Calu3 (cell line): Measurements from ENCODE around the gene TMPRSS13. TPM values are rescaled to one million over a fixed set of nuclear protein-coding genes. Genes with fewer than 3 reads are reported as not detected.

ENCODE experiments used
- BruUV-seq: library from RNA; stranded (reverse); fragments of 400-500 nt; replicated peaks from 2 replicates; lab custom pipeline; 2021; lab: Mats Ljungman, UMichigan
- CTCF ChIA-PET: fragments of 300-600 bp; sonication (Branson Sonifier 250); formaldehyde crosslinking; loops from one replicate; lab custom pipeline; 2022; ENCODE audit warnings: antibody characterized with exemption; lab: Charles Lee
- DNase-seq: peaks from one replicate; pipeline ENCODE4 v3.0.0; 2022
- H3K27ac Mint-ChIP-seq: one replicate; pipeline ENCODE4 v1.8.0; 2022; ENCODE audit warnings: mixed read lengths; ENCODE audit not compliant: unreplicated experiment
- H3K27me3 Mint-ChIP-seq: one replicate; pipeline ENCODE4 v1.8.0; 2022; ENCODE audit warnings: mixed read lengths; ENCODE audit not compliant: unreplicated experiment
- H3K36me3 Mint-ChIP-seq: one replicate; pipeline ENCODE4 v1.8.0; 2022; ENCODE audit warnings: mild to moderate bottlenecking, moderate library complexity, mixed read lengths; ENCODE audit not compliant: insufficient read depth, unreplicated experiment
- H3K4me1 Mint-ChIP-seq: one replicate; pipeline ENCODE4 v1.8.0; 2022; ENCODE audit warnings: mild to moderate bottlenecking, low read depth, mixed read lengths; ENCODE audit not compliant: unreplicated experiment
- H3K4me3 Mint-ChIP-seq: one replicate; pipeline ENCODE4 v1.8.0; 2022; ENCODE audit warnings: mild to moderate bottlenecking, low read depth, moderate library complexity, mixed read lengths; ENCODE audit not compliant: unreplicated experiment
- H3K9me3 Mint-ChIP-seq: one replicate; pipeline ENCODE4 v1.8.0; 2022; ENCODE audit warnings: low read depth, mixed read lengths; ENCODE audit not compliant: unreplicated experiment
- intact Hi-C: fragments of 100-400 bp; cut with micrococcal nuclease; formaldehyde crosslinking; loops from one replicate; pipeline ENCODE4 v1.10.0; 2022; ENCODE audit not compliant: unreplicated experiment
- total RNA-seq: library from RNA; stranded (reverse); gene quantifications from 2 replicates; pipeline ENCODE4 v1.2.3, GENCODE V29; 2022
- TF ChIP-seq, protein P1 (sequence below): fragments of 200-600 bp; IDR thresholded peaks from one replicate; pipeline ENCODE4 v1.8.0; 2022; ENCODE audit warnings: antibody characterized with exemption; ENCODE audit not compliant: unreplicated experiment

The TMPRSS13 gene
- total RNA-seq, 1 experiment from 2014 or later = 2.3 TPM

DNA sequence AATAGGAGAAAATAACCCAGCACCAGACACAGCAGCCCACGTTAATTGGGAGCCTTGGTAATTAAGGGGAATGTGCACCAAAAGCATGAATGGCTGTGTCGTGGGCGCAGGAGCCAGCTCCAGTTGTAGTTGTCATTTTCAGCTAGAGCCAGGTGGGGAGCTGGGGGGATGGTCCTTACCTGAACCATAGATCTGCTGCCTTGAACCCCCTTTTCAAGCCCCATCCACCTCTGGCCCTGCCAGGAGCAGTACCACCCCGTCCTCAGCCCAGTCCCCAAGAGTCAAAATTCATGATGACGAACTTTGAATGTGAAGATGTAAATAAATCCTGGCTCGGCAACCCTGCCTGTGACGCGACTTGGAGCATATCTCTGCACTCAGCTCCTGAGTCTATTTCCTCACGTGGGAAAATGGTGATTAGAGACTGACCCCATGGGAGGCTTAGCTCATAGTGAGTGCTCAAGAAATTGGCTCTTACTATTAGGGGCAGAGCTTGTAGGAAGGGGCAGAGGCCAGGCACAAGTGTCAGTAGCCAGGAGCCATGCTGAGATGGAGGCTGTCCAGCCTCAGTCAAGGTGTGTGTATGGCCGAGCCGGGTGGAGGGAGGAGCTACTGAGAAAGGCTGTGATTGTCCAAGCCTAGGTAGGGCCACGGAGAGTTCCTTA lies 52.0 kb downstream of the TMPRSS13 start:
- DNase-seq = no peak
- CTCF ChIA-PET = no interaction called here
- H3K4me1 Mint-ChIP-seq = peaks cover 8% of the 10 kb centered on the region

DNA sequence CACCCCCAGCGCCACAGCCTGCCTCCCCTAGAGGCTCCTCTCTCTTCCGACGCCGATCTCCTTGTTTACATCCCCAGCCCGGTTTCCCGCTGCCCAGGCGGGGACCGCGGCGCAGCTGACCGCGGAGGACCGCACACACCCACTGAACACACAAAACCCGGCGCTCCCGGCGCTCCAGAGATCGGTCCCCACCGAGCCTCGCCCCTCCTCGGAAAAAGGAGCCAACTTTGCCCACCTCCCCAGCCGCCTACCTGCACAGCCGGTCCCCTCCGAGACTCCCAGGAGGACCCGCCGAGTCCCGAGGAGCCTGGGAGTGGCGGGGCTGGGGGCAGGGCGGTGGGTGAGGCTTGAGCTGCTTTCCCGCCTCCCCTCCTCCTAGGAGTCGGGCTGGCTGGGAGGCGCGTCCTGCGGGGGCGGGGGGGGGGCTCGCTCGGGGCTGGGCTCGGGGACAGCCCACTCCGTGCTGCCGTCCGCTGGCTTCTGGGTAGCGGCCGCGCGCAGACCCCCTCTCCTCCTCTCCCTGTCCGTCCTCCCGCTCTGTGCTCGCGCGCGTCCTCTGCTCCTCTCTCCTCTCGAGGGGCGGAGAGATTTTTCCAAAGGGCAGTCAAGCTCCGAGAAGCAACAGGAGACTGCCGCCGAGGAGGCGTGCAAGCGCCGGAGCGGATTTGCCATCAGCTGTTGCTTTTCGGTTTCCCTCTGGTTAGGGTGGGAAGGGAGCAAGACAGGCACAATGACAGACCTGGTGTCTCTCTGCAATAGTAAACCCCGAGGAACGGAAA lies 52.7 kb downstream of the TMPRSS13 start, which contains the start of gene FXYD6:
TSS of gene FXYD6 (minus strand) at position 318 of the 779 bp plus-strand sequence. CDS start 33,882 bp downstream, outside the sequence.
- DNase-seq = no peak
- CTCF ChIA-PET = interaction anchor here (0.7 kb wide), 1 partner anchor 504 kb away, joined by 3 read pairs; no protein-coding TSS in a partner anchor
- peak within 1 kb of the TSS; percentile 71 for H3K4me3 Mint-ChIP-seq
- H3K9me3 Mint-ChIP-seq = no peaks in the 10 kb centered on the region
- TF ChIP-seq, protein P1, sequence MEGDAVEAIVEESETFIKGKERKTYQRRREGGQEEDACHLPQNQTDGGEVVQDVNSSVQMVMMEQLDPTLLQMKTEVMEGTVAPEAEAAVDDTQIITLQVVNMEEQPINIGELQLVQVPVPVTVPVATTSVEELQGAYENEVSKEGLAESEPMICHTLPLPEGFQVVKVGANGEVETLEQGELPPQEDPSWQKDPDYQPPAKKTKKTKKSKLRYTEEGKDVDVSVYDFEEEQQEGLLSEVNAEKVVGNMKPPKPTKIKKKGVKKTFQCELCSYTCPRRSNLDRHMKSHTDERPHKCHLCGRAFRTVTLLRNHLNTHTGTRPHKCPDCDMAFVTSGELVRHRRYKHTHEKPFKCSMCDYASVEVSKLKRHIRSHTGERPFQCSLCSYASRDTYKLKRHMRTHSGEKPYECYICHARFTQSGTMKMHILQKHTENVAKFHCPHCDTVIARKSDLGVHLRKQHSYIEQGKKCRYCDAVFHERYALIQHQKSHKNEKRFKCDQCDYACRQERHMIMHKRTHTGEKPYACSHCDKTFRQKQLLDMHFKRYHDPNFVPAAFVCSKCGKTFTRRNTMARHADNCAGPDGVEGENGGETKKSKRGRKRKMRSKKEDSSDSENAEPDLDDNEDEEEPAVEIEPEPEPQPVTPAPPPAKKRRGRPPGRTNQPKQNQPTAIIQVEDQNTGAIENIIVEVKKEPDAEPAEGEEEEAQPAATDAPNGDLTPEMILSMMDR = no peak
- H3K27ac Mint-ChIP-seq = no peak within 1 kb of the TSS
- peaks cover 100% of the 10 kb centered on the region for H3K27me3 Mint-ChIP-seq
- H3K36me3 Mint-ChIP-seq = peaks cover 7% of the 10 kb centered on the region
- peaks cover 8% of the 10 kb centered on the region for H3K4me1 Mint-ChIP-seq
- intact Hi-C loops = no loop called here
- BruUV-seq = no TSS peak

More for the DNA sequence above, 52.0 kb downstream of the TMPRSS13 start:
- H3K36me3 Mint-ChIP-seq = peaks cover 7% of the 10 kb centered on the region
- peak overlapping the region; percentile 71 for H3K4me3 Mint-ChIP-seq
- intact Hi-C loops = no loop called here
- no peak overlapping the region for H3K27ac Mint-ChIP-seq
- BruUV-seq = no TSS peak
- no peaks in the 10 kb centered on the region for H3K9me3 Mint-ChIP-seq
- peaks cover 100% of the 10 kb centered on the region for H3K27me3 Mint-ChIP-seq
- TF ChIP-seq, protein P1 = no peak

DNA sequence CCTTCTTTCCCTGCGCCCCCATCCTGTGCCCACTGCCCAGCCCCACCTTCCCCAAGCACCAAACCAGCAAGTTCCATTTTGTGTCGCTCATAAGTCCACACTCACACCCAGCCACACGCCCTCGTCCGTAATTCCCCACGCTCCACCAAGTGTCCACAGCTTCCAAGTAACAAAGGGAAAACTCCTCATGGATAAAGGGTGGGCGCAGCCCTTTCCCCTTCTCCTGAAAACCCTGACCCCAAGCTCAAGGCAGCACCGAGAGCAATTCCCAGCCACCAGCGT lies 53.2 kb downstream of the TMPRSS13 start:
- CTCF ChIA-PET = interaction anchor here (0.7 kb wide), 1 partner anchor 504 kb away, joined by 3 read pairs; no protein-coding TSS in a partner anchor
- no peaks in the 10 kb centered on the region for H3K9me3 Mint-ChIP-seq
- H3K36me3 Mint-ChIP-seq = peaks cover 7% of the 10 kb centered on the region
- H3K4me3 Mint-ChIP-seq = peak overlapping the region; percentile 71
- peaks cover 8% of the 10 kb centered on the region for H3K4me1 Mint-ChIP-seq
- no TSS peak for BruUV-seq
- TF ChIP-seq, protein P1 = no peak
- H3K27me3 Mint-ChIP-seq = peaks cover 96% of the 10 kb centered on the region
- DNase-seq = no peak
- intact Hi-C loops = no loop called here
- H3K27ac Mint-ChIP-seq = no peak overlapping the region

DNA sequence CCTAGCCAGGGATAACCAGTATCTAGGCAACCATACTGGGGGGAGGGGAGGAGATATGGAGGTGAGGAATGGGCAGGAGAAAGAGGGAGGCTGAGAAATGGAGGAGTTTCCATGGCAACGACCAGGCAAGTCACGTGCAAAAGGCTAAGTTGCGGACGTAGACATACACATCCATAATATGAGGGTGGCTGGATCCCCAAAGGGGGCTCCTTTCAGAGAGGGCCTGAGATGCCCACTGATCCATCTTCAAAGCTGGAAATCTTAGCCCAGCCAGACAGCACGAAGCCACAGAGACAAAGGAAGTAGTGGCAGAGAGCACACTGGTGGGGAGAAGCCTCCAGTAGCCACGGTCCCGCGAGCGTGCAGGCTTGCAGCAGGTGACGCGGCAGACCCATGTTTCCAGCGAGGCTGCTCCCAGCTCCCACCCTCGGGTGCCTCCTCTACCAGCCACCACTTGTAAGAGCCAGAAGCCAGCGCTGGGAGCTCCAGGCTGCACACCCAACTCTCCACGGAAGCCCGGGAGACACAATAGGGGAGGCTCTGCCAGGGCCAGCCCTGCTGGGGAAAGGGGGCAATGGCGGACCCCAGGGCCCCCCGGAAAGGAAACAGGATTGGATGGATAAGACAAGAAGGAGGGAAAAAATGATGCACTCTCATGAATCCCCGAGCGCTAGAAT lies 53.7 kb downstream of the TMPRSS13 start:
- TF ChIP-seq, protein P1 = no peak
- H3K9me3 Mint-ChIP-seq = no peaks in the 10 kb centered on the region
- peak overlapping the region; percentile 71 for H3K4me3 Mint-ChIP-seq
- H3K27me3 Mint-ChIP-seq = peaks cover 92% of the 10 kb centered on the region
- H3K4me1 Mint-ChIP-seq = peaks cover 8% of the 10 kb centered on the region
- no peak for DNase-seq
- CTCF ChIA-PET = no interaction called here
- no peak overlapping the region for H3K27ac Mint-ChIP-seq
- no TSS peak for BruUV-seq
- intact Hi-C loops = no loop called here
- H3K36me3 Mint-ChIP-seq = peaks cover 7% of the 10 kb centered on the region
